Ureter (tissue), 1 donor: Measurements from ENCODE around the gene FOXP1. TPM values are rescaled to one million over a fixed set of nuclear protein-coding genes. Genes with fewer than 3 reads are reported as not detected.
"Not testable (repeated sequence)": the region's sequence is repeated elsewhere in the genome, so short reads cannot be mapped to it uniquely, and the experiment has no call there.

Experiments
- DNase-seq: peaks from one replicate; pipeline ENCODE4 v3.0.0-alpha.2; 2020; ENCODE audit warnings: low spot score
- total RNA-seq: library from RNA; stranded (reverse); gene quantifications from one replicate; pipeline ENCODE4 v1.2.4, GENCODE V29; 2023
- donor health status: DM: yes; HTN: yes; CAD: no.

FOXP1 gene
- total RNA-seq, 1 donor from 2014 or later, result 179 TPM

- no peak for DNase-seq
Measured at GRCh38 chr3:70979983-70980645, 603.4 kb downstream of the FOXP1 start.

DNA sequence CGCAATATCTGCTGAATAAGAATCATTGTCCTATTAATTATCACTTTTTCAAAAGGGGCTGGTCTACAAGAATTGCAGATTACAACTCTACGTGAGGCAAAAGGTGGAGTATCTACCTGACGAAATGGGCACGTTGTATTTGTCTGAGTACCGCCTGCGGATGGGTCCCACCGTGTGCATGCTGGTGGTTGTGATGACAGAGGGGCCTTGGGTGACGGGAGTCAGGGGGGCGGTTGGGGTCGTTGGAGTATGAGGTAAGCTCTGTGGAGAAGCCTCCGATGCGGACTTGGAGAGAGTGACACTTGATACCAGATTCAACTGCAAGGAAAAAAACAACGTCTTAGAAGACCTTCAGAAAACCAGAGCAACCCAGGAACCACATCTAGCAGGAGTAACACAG lies 605.8 kb downstream of the FOXP1 start:
- no peak for DNase-seq

DNA sequence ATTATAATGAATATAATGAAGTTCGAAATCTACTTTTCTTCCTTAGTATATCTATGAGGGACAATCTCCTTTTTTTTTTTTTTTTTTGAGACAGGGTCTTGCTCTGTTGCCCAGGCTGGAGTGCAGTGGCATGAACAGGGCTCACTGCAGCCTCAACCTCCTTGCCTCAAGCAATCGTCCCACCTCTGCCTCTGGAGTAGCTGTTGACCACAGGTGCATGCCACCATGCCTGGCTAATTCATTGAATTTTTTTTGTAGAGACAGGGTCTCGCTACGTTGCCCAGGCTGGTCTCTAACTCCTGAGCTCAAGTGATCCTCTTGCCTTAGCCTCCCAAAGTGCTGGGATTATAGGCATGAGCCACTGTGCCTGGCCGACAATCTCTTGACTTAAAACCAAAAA lies 607.5 kb downstream of the FOXP1 start:
- DNase-seq, result not testable (repeated sequence)

DNA sequence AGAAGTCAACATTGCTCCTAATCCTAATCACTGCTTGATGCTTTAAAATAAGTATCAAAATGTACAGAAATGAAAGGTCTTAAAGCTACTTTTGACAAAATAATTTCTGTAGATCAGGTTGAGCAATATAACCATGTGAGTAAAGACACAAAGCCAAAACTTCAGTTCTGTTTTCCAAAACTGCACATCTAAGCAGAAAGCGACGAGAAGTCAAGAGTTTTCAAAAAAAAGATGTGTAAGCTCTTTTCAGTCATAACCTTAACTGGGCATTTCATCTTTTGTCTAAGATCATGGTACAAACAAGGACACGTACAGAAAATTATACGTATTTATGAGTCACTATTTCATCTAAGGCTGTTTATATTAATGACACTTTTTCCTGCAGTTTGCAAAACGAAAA lies 608.8 kb downstream of the FOXP1 start:
- DNase-seq, result no peak

- DNase-seq, result no peak
Measured at GRCh38 chr3:70973558-70973957, 610.0 kb downstream of the FOXP1 start.

- no peak for DNase-seq
Measured at GRCh38 chr3:70972855-70973254, 610.7 kb downstream of the FOXP1 start.

DNA sequence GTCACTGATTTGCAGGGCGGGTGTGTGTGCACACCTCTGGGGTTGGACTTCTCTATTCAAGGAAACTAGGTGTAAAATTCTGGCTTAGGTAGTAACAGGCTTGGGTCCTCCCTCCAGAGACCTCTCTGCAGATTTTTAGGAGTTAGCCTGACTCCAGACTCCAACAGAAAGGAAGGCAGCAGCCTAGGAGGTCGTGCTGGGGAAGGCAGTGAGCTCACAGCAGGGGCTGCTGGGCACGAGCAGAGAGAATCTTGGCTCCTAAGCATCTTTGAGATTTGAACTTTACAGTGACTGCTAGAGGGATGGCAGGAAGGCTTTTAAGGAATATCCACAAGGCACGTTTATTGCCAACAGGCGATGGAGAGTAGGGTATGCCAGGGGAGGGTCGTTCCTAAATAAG lies 612.6 kb downstream of the FOXP1 start:
- DNase-seq, result no peak

DNA sequence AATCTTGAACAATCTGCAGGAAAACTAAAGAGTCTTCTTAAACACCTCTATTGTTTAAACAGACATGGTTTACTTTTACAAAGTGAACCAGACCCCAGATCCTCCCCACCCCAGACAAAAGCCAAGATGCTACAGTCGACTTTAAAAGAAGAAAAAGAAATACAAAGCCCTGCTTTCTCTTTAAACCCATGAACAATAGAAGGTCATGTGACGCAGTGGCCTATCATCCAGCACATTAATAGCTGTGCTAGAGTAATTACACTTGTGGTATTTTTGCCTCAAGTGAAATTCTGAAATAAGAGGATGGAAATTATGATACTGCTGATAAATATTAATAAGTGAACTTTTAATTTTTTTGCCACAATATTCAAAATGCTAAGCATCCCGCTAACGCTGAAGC lies 613.4 kb downstream of the FOXP1 start:
- no peak for DNase-seq

GRCh38 chr3:70963431-70964275 lies 619.9 kb downstream of the FOXP1 start:
- no peak for DNase-seq

DNA sequence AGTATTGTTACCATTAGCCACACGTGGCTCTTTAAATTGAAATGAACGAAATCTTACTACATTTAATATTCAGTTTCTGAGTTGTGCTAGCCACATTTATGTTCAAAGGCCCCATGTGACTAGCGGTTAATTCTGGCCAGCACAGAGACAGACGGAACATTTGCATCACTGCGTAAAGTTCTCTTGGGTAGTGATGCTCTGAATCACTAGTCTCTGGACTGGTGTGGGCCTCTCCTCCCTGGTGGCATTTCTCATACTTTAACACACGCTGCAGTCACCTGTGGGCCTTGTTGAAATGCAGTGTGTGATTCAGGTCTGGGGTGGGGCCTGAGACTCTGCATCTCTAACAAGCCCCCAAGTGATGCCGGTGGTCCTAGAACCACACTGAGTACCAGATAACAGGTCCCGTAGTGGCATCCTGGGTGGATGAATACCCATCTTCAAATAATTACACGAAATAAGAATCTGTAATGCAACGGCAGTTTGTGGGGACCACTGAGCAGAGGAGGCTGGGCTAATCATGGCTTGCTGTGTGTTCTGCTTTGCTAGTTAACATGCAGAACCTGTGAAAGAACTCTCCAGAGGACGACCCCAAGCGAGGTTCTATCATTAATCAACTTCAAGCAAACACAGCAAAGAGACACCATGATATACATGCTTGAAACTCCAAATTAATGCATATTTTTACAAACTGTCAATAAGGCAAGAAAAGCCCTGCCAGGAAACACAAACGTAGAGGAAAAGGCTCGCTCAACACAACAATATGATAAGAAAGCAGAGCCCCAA lies 623.8 kb downstream of the FOXP1 start:
- no peak for DNase-seq

GRCh38 chr3:70952033-70952747 lies 631.3 kb downstream of the FOXP1 start:
- DNase-seq, result no peak

DNA sequence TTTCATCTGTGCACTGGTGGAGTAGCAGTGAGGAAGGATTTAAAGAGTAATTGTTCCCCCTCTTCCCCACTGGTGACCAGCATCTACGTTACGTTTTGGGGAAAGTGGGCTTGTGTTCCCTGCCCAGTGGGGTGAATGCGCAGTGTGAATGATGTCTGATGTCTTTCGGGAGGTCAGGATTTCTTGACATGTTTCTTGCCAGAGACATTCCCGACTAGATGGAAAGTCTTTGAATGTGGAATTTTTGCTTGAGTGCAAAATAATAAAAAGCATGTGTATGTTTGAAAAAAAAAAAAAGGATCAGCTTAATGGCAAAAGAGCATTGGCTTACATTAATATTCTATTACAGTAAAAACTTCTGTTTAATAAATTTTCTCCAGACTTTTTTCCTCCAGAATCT lies 632.2 kb downstream of the FOXP1 start:
- DNase-seq, result no peak

GRCh38 chr3:70947579-70947978 lies 635.9 kb downstream of the FOXP1 start:
- DNase-seq, result no peak

DNA sequence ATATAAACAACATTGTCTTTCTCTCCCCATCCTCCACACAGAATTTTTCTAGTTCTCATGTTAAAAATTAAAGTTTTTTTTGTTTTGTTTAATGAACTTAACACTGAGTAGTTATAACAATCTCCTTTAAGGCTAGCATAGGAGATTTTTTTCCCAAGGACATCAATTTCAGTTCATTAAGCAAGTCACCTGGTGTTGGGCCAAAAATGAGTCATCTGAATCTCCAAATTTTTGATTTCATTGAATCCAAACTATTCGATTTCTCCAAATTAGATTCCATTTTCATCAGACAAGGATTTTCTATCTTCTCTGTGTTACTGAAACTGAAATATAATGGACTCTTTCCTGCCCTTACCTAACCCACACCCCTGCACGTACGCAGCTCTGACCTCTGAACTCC lies 639.6 kb downstream of the FOXP1 start:
- DNase-seq, result no peak

DNA sequence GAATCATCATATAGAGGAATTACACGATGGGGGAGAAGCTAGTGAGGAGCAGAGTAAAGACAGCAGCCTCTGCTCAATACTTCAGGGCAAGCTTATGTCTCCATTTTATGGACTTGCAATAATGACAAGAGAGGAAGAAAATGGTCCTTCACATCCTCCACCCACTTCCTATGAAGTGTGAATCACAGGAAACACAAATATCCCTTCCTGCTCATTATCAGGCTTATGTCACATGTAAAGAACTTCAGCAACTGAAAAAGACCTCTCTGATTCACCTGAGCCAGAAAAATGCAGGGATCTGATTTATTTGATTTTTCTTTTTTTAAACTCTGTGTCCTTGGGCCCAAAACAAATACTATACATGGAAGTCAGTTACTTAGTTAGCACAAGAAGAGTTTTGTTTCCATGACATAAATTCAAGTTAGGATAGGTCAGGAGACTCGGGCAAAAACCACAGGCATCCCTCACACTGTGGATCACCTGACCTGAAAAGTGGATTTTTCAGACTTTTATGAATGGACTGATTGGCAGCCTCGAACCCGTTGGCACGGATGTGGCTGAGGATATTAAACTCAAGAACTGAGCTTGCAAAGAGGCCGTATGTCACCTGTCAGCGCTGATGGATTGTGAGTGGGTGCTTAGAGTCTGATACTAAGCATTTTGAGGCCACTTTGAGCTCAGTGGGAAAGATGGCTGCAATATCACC lies 650.3 kb downstream of the FOXP1 start:
- DNase-seq, result no peak

GRCh38 chr3:70930066-70930465 lies 653.5 kb downstream of the FOXP1 start:
- no peak for DNase-seq

- DNase-seq, result no peak
Measured at GRCh38 chr3:70927239-70927638, 656.3 kb downstream of the FOXP1 start.

DNA sequence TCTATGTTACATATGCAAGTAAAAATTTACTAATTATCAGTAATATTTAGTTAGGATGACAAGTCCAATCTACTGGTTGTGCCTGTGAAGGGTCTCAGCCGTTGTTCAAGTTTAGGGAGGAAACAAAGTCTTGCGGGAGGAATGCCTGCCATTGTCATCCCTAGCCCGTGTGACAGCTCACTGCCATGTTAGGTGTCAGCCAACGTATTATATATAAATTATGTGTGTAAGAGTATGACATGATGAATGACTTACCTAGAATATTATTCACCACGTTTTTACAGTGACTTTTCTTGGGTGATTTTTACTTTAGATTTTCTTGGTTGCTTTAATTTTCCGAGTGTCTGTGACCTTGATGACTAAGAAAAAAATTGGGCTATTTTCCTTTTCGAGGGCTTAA lies 656.7 kb downstream of the FOXP1 start:
- no peak for DNase-seq

- DNase-seq, result no peak
Measured at GRCh38 chr3:70919661-70920060, 663.9 kb downstream of the FOXP1 start.

GRCh38 chr3:70919091-70919490 lies 664.4 kb downstream of the FOXP1 start:
- no peak for DNase-seq

GRCh38 chr3:70916375-70917055 lies 667.0 kb downstream of the FOXP1 start:
- DNase-seq, result no peak
